ENCODE measurements around the gene ZNF14. TPM values are rescaled to one million over a fixed set of nuclear protein-coding genes. Genes with fewer than 3 reads are reported as not detected.
"Not testable (repeated sequence)": the region's sequence is repeated elsewhere in the genome, so short reads cannot be mapped to it uniquely, and the experiment has no call there.

The ZNF14 gene
- total and polyA plus RNA-seq, 2 donors (not counting 3 experiments of a cell fraction or from before 2014, with no cell fraction given): 0.65 to 2.6 TPM

GRCh38 chr19:19743921-19744320 is 11.0 kb upstream of the ZNF14 start:
- H3K36me3 ChIP-seq (ENCODE audit: control insufficient read depth in 2 of 2, extremely low read depth in 1 of 2, insufficient read depth in 2 of 2, low read length in 2 of 2); intact Hi-C loops (cut with micrococcal nuclease); FAIRE-seq; BruUV-seq (replicated peaks); H3K4me2 ChIP-seq (ENCODE audit: insufficient read depth, low read length); H3K9ac ChIP-seq (replicated peaks; ENCODE audit: extremely low read depth, insufficient read depth, low read length); H3K9me3 ChIP-seq (replicated peaks; ENCODE audit: control insufficient read depth, insufficient read depth, low read length); dilution Hi-C loops (cut with MboI; ENCODE audit: extremely low pct_ligation_motif_present, low sequenced_read_pairs); H3K4me3 ChIP-seq (replicated peaks in 1 of 3; ENCODE audit: insufficient read depth in 1 of 3, low read depth in 1 of 3, low read length in 3 of 3); H4K20me1 ChIP-seq (replicated peaks; ENCODE audit: control insufficient read depth, extremely low read depth, insufficient read depth, low read length); H3K9me1 ChIP-seq (replicated peaks; ENCODE audit: control insufficient read depth, extremely low read depth, insufficient read depth, low read length); H3K27me3 ChIP-seq (ENCODE audit: control insufficient read depth in 2 of 2, insufficient read depth in 2 of 2, low read length in 2 of 2); POLR2A ChIA-PET; H3K79me2 ChIP-seq (ENCODE audit: control insufficient read depth, insufficient read depth, low read length); H3K27ac ChIP-seq (ENCODE audit: insufficient read depth, low read depth, low read length); H3K4me1 ChIP-seq (ENCODE audit: control insufficient read depth, extremely low read depth, insufficient read depth, low read length); CTCF ChIA-PET; DNase-seq (ENCODE audit: low read depth, low spot score); H2AFZ ChIP-seq (ENCODE audit: low read depth, low read length): not testable (repeated sequence)

- Histone ChIP-seq H3K9me1 (replicated peaks; ENCODE audit: control insufficient read depth, extremely low read depth, insufficient read depth, low read length) (no peaks in the 10 kb centered on the region), H3K4me1 (ENCODE audit: control insufficient read depth, extremely low read depth, insufficient read depth, low read length) (no peaks in the 10 kb centered on the region), H3K9me3 (replicated peaks; ENCODE audit: control insufficient read depth, insufficient read depth, low read length) (peaks cover 2% of the 10 kb centered on the region), H3K9ac (replicated peaks; ENCODE audit: extremely low read depth, insufficient read depth, low read length) (no peak overlapping the region), H3K27me3 (ENCODE audit: control insufficient read depth in 2 of 2, insufficient read depth in 2 of 2, low read length in 2 of 2) (no peaks in the 10 kb centered on the region), H3K4me2 (ENCODE audit: insufficient read depth, low read length) (no peak overlapping the region), H3K36me3 (ENCODE audit: control insufficient read depth in 2 of 2, extremely low read depth in 1 of 2, insufficient read depth in 2 of 2, low read length in 2 of 2) (no peaks in the 10 kb centered on the region), H2AFZ (ENCODE audit: low read depth, low read length) (no peak overlapping the region), H3K4me3 (replicated peaks in 1 of 3; ENCODE audit: insufficient read depth in 1 of 3, low read depth in 1 of 3, low read length in 3 of 3) (no peak overlapping the region), H4K20me1 (replicated peaks; ENCODE audit: control insufficient read depth, extremely low read depth, insufficient read depth, low read length) (no peaks in the 10 kb centered on the region), H3K27ac (ENCODE audit: insufficient read depth, low read depth, low read length) (no peak overlapping the region), H3K79me2 (ENCODE audit: control insufficient read depth, insufficient read depth, low read length) (no peaks in the 10 kb centered on the region)
- ChIA-PET POLR2A (no interaction called here), CTCF (no interaction called here)
- dilution Hi-C loops (cut with MboI; ENCODE audit: extremely low pct_ligation_motif_present, low sequenced_read_pairs) (no loop called here), intact Hi-C loops (cut with micrococcal nuclease) (no loop called here)
- FAIRE-seq (no peak), DNase-seq (ENCODE audit: low read depth, low spot score) (no peak)
- no TSS peak for BruUV-seq (replicated peaks)
- no peak for TF ChIP-seq POLR2A (IDR thresholded peaks at IDR 0.05; ENCODE audit: low read depth, low read length)
- TF ChIP-seq POLR2AphosphoS5 (IDR thresholded peaks at IDR 0.05; ENCODE audit: insufficient read depth, low read depth, low read length): no peak
- TF ChIP-seq JUN (IDR thresholded peaks at IDR 0.05; ENCODE audit: borderline replicate concordance, insufficient read depth, insufficient read length, low read depth): no peak
- TF ChIP-seq FOS (IDR thresholded peaks at IDR 0.05; ENCODE audit: borderline replicate concordance, insufficient read depth, low read length): no peak
- no peak for TF ChIP-seq MYC (IDR thresholded peaks at IDR 0.05; ENCODE audit: low read depth, low read length)
- TF ChIP-seq CTCF (IDR thresholded peaks at IDR 0.05; ENCODE audit: extremely low read depth in 1 of 2, insufficient read depth in 1 of 2, low read depth in 1 of 2, low read length in 2 of 2): no peak
Measured at GRCh38 chr19:19743176-19743575, 10.3 kb upstream of the ZNF14 start.
